Neuron (in vitro differentiated cells): ENCODE measurements around the gene PEX11G.
"Not testable (repeated sequence)": the region's sequence is repeated elsewhere in the genome, so short reads cannot be mapped to it uniquely, and the experiment has no call there.

Experiments used
- H2AFZ ChIP-seq: one replicate; pipeline ENCODE4 v1.6.1; 2013; ENCODE audit warnings: low read depth, mild to moderate bottlenecking, inconsistent platforms, low read length, moderate library complexity
- H3K27me3 ChIP-seq: one replicate; pipeline ENCODE4 v1.6.1; 2013; ENCODE audit warnings: low read length; ENCODE audit not compliant: insufficient read depth
- H3K36me3 ChIP-seq: one replicate; pipeline ENCODE4 v1.6.1; 2013; ENCODE audit warnings: low read length; ENCODE audit not compliant: insufficient read depth
- H3K4me1 ChIP-seq: one replicate; pipeline ENCODE4 v1.6.1; 2013; ENCODE audit warnings: low read length; ENCODE audit not compliant: insufficient read depth
- H3K4me3 ChIP-seq: 2 replicates; pipeline ENCODE4 v1.5.1; 2013; ENCODE audit warnings: mild to moderate bottlenecking, low read length, moderate library complexity
- H3K9me3 ChIP-seq: one replicate; pipeline ENCODE4 v1.6.1; 2013; ENCODE audit warnings: low read length

The PEX11G gene

GRCh38 chr19:7459773-7460172 lies 29.1 kb downstream of the PEX11G start:
- Histone ChIP-seq H3K36me3 (peaks cover 64% of the 10 kb centered on the region), H2AFZ (no peak overlapping the region), H3K4me1 (no peaks in the 10 kb centered on the region), H3K4me3 (no peak overlapping the region), H3K9me3 (peaks cover 17% of the 10 kb centered on the region), H3K27me3 (no peaks in the 10 kb centered on the region)

GRCh38 chr19:7458675-7459074 lies 30.2 kb downstream of the PEX11G start:
- Histone ChIP-seq H3K4me1 (no peaks in the 10 kb centered on the region), H3K27me3 (no peaks in the 10 kb centered on the region), H2AFZ (no peak overlapping the region), H3K4me3 (no peak overlapping the region), H3K9me3 (peaks cover 25% of the 10 kb centered on the region), H3K36me3 (peaks cover 67% of the 10 kb centered on the region)

- H2AFZ ChIP-seq, result no peak overlapping the region
- H3K4me3 ChIP-seq, result no peak overlapping the region
- H3K4me1 ChIP-seq, result no peaks in the 10 kb centered on the region
- H3K27me3 ChIP-seq, result no peaks in the 10 kb centered on the region
- peaks cover 69% of the 10 kb centered on the region for H3K36me3 ChIP-seq
- H3K9me3 ChIP-seq, result peaks cover 32% of the 10 kb centered on the region
Measured at GRCh38 chr19:7456964-7457541, 31.8 kb downstream of the PEX11G start.

- no peak overlapping the region for H2AFZ ChIP-seq
- H3K9me3 ChIP-seq, result peaks cover 39% of the 10 kb centered on the region
- no peaks in the 10 kb centered on the region for H3K27me3 ChIP-seq
- no peak overlapping the region for H3K4me3 ChIP-seq
- peaks cover 69% of the 10 kb centered on the region for H3K36me3 ChIP-seq
- H3K4me1 ChIP-seq, result no peaks in the 10 kb centered on the region
Measured at GRCh38 chr19:7455600-7456296, 33.1 kb downstream of the PEX11G start.

GRCh38 chr19:7454998-7455397 lies 33.8 kb downstream of the PEX11G start:
- Histone ChIP-seq H2AFZ (no peak overlapping the region), H3K9me3 (peaks cover 46% of the 10 kb centered on the region), H3K4me1 (no peaks in the 10 kb centered on the region), H3K27me3 (no peaks in the 10 kb centered on the region), H3K4me3 (no peak overlapping the region), H3K36me3 (peaks cover 62% of the 10 kb centered on the region)

GRCh38 chr19:7450243-7451223 lies 38.3 kb downstream of the PEX11G start:
- Histone ChIP-seq H2AFZ (no peak overlapping the region), H3K9me3 (peaks cover 46% of the 10 kb centered on the region), H3K4me3 (no peak overlapping the region), H3K36me3 (peaks cover 64% of the 10 kb centered on the region), H3K27me3 (no peaks in the 10 kb centered on the region), H3K4me1 (no peaks in the 10 kb centered on the region)

GRCh38 chr19:7449391-7450070 lies 39.3 kb downstream of the PEX11G start:
- not testable (repeated sequence) for H2AFZ ChIP-seq, H3K4me3 ChIP-seq

GRCh38 chr19:7447648-7448047 lies 41.2 kb downstream of the PEX11G start:
- peaks cover 27% of the 10 kb centered on the region for H3K9me3 ChIP-seq
- no peak overlapping the region for H3K4me3 ChIP-seq
- peaks cover 60% of the 10 kb centered on the region for H3K36me3 ChIP-seq
- H3K27me3 ChIP-seq, result no peaks in the 10 kb centered on the region
- H2AFZ ChIP-seq, result no peak overlapping the region
- no peaks in the 10 kb centered on the region for H3K4me1 ChIP-seq

More at GRCh38 chr19:7449391-7450070, 39.3 kb downstream of the PEX11G start:
- H3K27me3 ChIP-seq, H3K4me1 ChIP-seq: not testable (repeated sequence)
- Histone ChIP-seq H3K36me3 (peaks cover 62% of the 10 kb centered on the region), H3K9me3 (peaks cover 39% of the 10 kb centered on the region)

GRCh38 chr19:7445104-7445503 lies 43.7 kb downstream of the PEX11G start:
- Histone ChIP-seq H3K9me3 (peaks cover 12% of the 10 kb centered on the region), H3K27me3 (no peaks in the 10 kb centered on the region), H2AFZ (no peak overlapping the region), H3K4me1 (no peaks in the 10 kb centered on the region), H3K36me3 (peaks cover 73% of the 10 kb centered on the region), H3K4me3 (no peak overlapping the region)

- Histone ChIP-seq H3K9me3 (peaks cover 8% of the 10 kb centered on the region), H3K27me3 (no peaks in the 10 kb centered on the region), H3K4me3 (no peak overlapping the region), H2AFZ (no peak overlapping the region), H3K36me3 (peaks cover 66% of the 10 kb centered on the region), H3K4me1 (no peaks in the 10 kb centered on the region)
Measured at GRCh38 chr19:7444042-7444441, 44.8 kb downstream of the PEX11G start.

- no peaks in the 10 kb centered on the region for H3K27me3 ChIP-seq
- H2AFZ ChIP-seq, result no peak overlapping the region
- no peaks in the 10 kb centered on the region for H3K4me1 ChIP-seq
- H3K36me3 ChIP-seq, result peaks cover 54% of the 10 kb centered on the region
- H3K4me3 ChIP-seq, result no peak overlapping the region
- no peaks in the 10 kb centered on the region for H3K9me3 ChIP-seq
Measured at GRCh38 chr19:7442423-7442822, 46.4 kb downstream of the PEX11G start.

GRCh38 chr19:7441468-7442146 lies 47.2 kb downstream of the PEX11G start:
- Histone ChIP-seq H3K9me3 (no peaks in the 10 kb centered on the region), H3K27me3 (no peaks in the 10 kb centered on the region), H3K4me3 (no peak overlapping the region), H2AFZ (no peak overlapping the region), H3K36me3 (peaks cover 51% of the 10 kb centered on the region), H3K4me1 (no peaks in the 10 kb centered on the region)
